DMS 273 (cell line): ENCODE data around the gene RICTOR.
A peak's percentile ranks its signal among the peaks of the same experiment; 100 is the strongest.

Source experiments
- DNase-seq: peaks from one replicate; lab custom pipeline; 2025; ENCODE audit not compliant: unreplicated experiment; lab: John Stamatoyannopoulos, UW

The RICTOR gene

GRCh38 chr5:38938973-38939372 lies 135.2 kb downstream of the RICTOR start:
- DNase-seq: no peak

- DNase-seq: no peak
These were observed 135.8 kb downstream of the RICTOR start for GRCh38 chr5:38938424-38938823.

- DNase-seq: no peak
These were observed 137.9 kb downstream of the RICTOR start for GRCh38 chr5:38936269-38936668.

- DNase-seq: no peak
These were observed 138.8 kb downstream of the RICTOR start for GRCh38 chr5:38935437-38935836.

GRCh38 chr5:38932854-38933408 lies 141.3 kb downstream of the RICTOR start:
- DNase-seq: no peak

GRCh38 chr5:38931731-38932130 lies 142.5 kb downstream of the RICTOR start:
- no peak for DNase-seq

GRCh38 chr5:38929838-38930237 lies 144.4 kb downstream of the RICTOR start:
- no peak for DNase-seq

GRCh38 chr5:38927470-38927869 lies 146.7 kb downstream of the RICTOR start:
- DNase-seq: no peak

GRCh38 chr5:38926121-38926520 lies 148.1 kb downstream of the RICTOR start:
- no peak for DNase-seq

GRCh38 chr5:38925154-38925925 lies 148.9 kb downstream of the RICTOR start:
- DNase-seq: no peak

GRCh38 chr5:38923661-38924451 lies 150.3 kb downstream of the RICTOR start:
- DNase-seq: no peak

- peak; percentile 75 for DNase-seq
These were observed 152.0 kb downstream of the RICTOR start for GRCh38 chr5:38922199-38922598.

- no peak for DNase-seq
These were observed 153.0 kb downstream of the RICTOR start for GRCh38 chr5:38921174-38921573.

- DNase-seq: no peak
These were observed 157.4 kb downstream of the RICTOR start for GRCh38 chr5:38916802-38917201.

GRCh38 chr5:38913714-38914113 lies 160.5 kb downstream of the RICTOR start:
- DNase-seq: no peak

- DNase-seq: no peak
These were observed 162.3 kb downstream of the RICTOR start for GRCh38 chr5:38911933-38912332.

- no peak for DNase-seq
These were observed 167.7 kb downstream of the RICTOR start for GRCh38 chr5:38906503-38906902.

- DNase-seq: no peak
These were observed 168.7 kb downstream of the RICTOR start for GRCh38 chr5:38905516-38905915.

GRCh38 chr5:38899936-38900335 lies 174.3 kb downstream of the RICTOR start:
- DNase-seq: no peak

GRCh38 chr5:38896760-38897159 lies 177.4 kb downstream of the RICTOR start:
- DNase-seq: no peak

- DNase-seq: no peak
These were observed 181.8 kb downstream of the RICTOR start for GRCh38 chr5:38892363-38892762.

- DNase-seq: no peak
These were observed 182.6 kb downstream of the RICTOR start for GRCh38 chr5:38891563-38891962.
